H1 (cell line): ENCODE data around the gene DAB2IP. TPM values are rescaled to one million over a fixed set of nuclear protein-coding genes. Genes with fewer than 3 reads are reported as not detected.

ENCODE experiments used
- CTCF ChIA-PET: fragments of 300-600 bp; sonication (Branson Sonifier 250); formaldehyde crosslinking; loops from one replicate; lab custom pipeline; 2021; ENCODE audit not compliant: partially characterized antibody; lab: Charles Lee
- POLR2A ChIA-PET: fragments of 300-600 bp; sonication (Branson Sonifier 250); formaldehyde crosslinking; loops from one replicate; lab custom pipeline; 2021; ENCODE audit warnings: inconsistent platforms; ENCODE audit not compliant: partially characterized antibody; lab: Charles Lee
- DNase-seq, 2 experiments: peaks; one replicate each; pipeline versions ENCODE4 v3.0.0 to v3.0.0-alpha.2; 2010 to 2022; ENCODE audit warnings: low spot score in 2 of 2, low read depth in 1 of 2, mixed read lengths in 1 of 2
- FAIRE-seq: peaks from 2 replicates; lab custom pipeline; 2011; peaks lifted over from hg19 to GRCh38; lab: Jason Lieb, UNC
- H2AFZ ChIP-seq: 2 replicates; pipeline ENCODE4 v1.8.1; 2012; ENCODE audit warnings: low read length, inconsistent platforms
- H2AK5ac ChIP-seq: 2 replicates; pipeline ENCODE4 v1.6.1; 2013; ENCODE audit warnings: low read depth, low read length
- H2BK120ac ChIP-seq: replicated peaks from 2 replicates; pipeline ENCODE3; 2013; ENCODE audit warnings: low read depth, low read length, inconsistent platforms
- H2BK12ac ChIP-seq: 2 replicates; pipeline ENCODE4 v1.6.1; 2013; ENCODE audit warnings: low read depth, low read length
- H2BK15ac ChIP-seq: 2 replicates; pipeline ENCODE4 v1.6.1; 2013; ENCODE audit warnings: low read length
- H2BK20ac ChIP-seq: 2 replicates; pipeline ENCODE4 v1.6.1; 2013; ENCODE audit warnings: low read length
- H2BK5ac ChIP-seq: 2 replicates; pipeline ENCODE4 v1.6.1; 2013; ENCODE audit warnings: low read depth, low read length
- H3K14ac ChIP-seq: 2 replicates; pipeline ENCODE4 v1.6.1; 2013; ENCODE audit warnings: inconsistent platforms; ENCODE audit not compliant: insufficient read length
- H3K18ac ChIP-seq: 2 replicates; pipeline ENCODE4 v1.6.1; 2013; ENCODE audit warnings: low read length; ENCODE audit errors: extremely low read depth
- H3K23ac ChIP-seq: 2 replicates; pipeline ENCODE4 v1.6.1; 2013; ENCODE audit warnings: inconsistent platforms; ENCODE audit not compliant: insufficient read length
- H3K23me2 ChIP-seq: 2 replicates; pipeline ENCODE4 v1.6.1; 2013; ENCODE audit warnings: low read depth, low read length
- H3K27ac ChIP-seq: 2 replicates; pipeline ENCODE4 v1.6.1; 2011; ENCODE audit warnings: low read depth, low read length, inconsistent platforms
- H3K27me3 ChIP-seq, 4 experiments: replicated peaks in 1 of 4; 1 replicate in 1 of 4; 2 replicates in 3 of 4; pipeline versions ENCODE4 v1.6.1 to v1.8.1; 2011 to 2013; ENCODE audit warnings: low read length in 3 of 4, mild to moderate bottlenecking in 3 of 4, inconsistent platforms in 2 of 4, mixed read lengths in 2 of 4, moderate library complexity in 1 of 4; ENCODE audit not compliant: control insufficient read depth in 3 of 4, insufficient read depth in 3 of 4; ENCODE audit errors: extremely low read depth in 1 of 4
- H3K36me3 ChIP-seq, 4 experiments: 2 replicates each; pipeline versions ENCODE4 v1.6.1 to v1.8.1; 2011 to 2013; ENCODE audit warnings: mild to moderate bottlenecking in 4 of 4, low read length in 3 of 4, moderate library complexity in 2 of 4, control low read depth in 1 of 4, inconsistent platforms in 1 of 4; ENCODE audit not compliant: insufficient read depth in 4 of 4, control insufficient read depth in 2 of 4
- H3K4ac ChIP-seq: replicated peaks from 2 replicates; pipeline ENCODE3; 2013; ENCODE audit warnings: low read length, low read depth, mixed read lengths, inconsistent platforms; ENCODE audit not compliant: insufficient read length
- H3K4me1 ChIP-seq, 4 experiments: replicated peaks in 1 of 4; 1 replicate in 1 of 4; 2 replicates in 3 of 4; pipeline versions ENCODE4 v1.6.1 to v1.8.1; 2011 to 2013; ENCODE audit warnings: low read length in 3 of 4, inconsistent platforms in 2 of 4, mixed read lengths in 1 of 4; ENCODE audit not compliant: insufficient read depth in 4 of 4, control insufficient read depth in 3 of 4
- H3K4me2 ChIP-seq, 2 experiments: 2 replicates each; pipeline versions ENCODE4 v1.6.1 to v1.8.1; 2011 to 2013; ENCODE audit warnings: low read depth in 2 of 2, low read length in 2 of 2, control low read depth in 1 of 2, inconsistent platforms in 1 of 2, mild to moderate bottlenecking in 1 of 2; ENCODE audit not compliant: insufficient read depth in 1 of 2
- H3K4me3 ChIP-seq, 4 experiments: fragments of 200-600, 300-600 bp in 1 of 4; sonication (generic), shearing (Covaris generic), sonication (Bioruptor Twin) in 1 of 4; 2 replicates each; pipeline versions ENCODE4 v1.5.1 to v1.8.1; 2011 to 2016; ENCODE audit warnings: low read length in 4 of 4, low read depth in 3 of 4, control low read depth in 2 of 4, inconsistent platforms in 2 of 4, mild to moderate bottlenecking in 2 of 4, mixed read lengths in 1 of 4, moderate library complexity in 1 of 4; ENCODE audit not compliant: insufficient read depth in 2 of 4; ENCODE audit errors: extremely low read depth in 1 of 4
- H3K56ac ChIP-seq: replicated peaks from 2 replicates; pipeline ENCODE3; 2013; ENCODE audit warnings: low read depth, mild to moderate bottlenecking, mixed read lengths, low read length, inconsistent platforms; ENCODE audit not compliant: insufficient read length
- H3K79me1 ChIP-seq: 2 replicates; pipeline ENCODE4 v1.6.1; 2013; ENCODE audit warnings: low read depth, low read length, control low read depth
- H3K79me2 ChIP-seq, 2 experiments: 2 replicates each; pipeline versions ENCODE4 v1.6.1 to v1.8.1; 2012 to 2013; ENCODE audit warnings: low read length in 2 of 2, mild to moderate bottlenecking in 2 of 2, inconsistent platforms in 1 of 2; ENCODE audit not compliant: insufficient read depth in 2 of 2, control insufficient read depth in 1 of 2
- H3K9ac ChIP-seq, 4 experiments: replicated peaks in 1 of 4; 1 replicate in 1 of 4; 2 replicates in 3 of 4; pipeline versions ENCODE4 v1.6.1 to v1.8.1; 2011 to 2013; ENCODE audit warnings: low read depth in 3 of 4, low read length in 3 of 4, control low read depth in 2 of 4, mild to moderate bottlenecking in 2 of 4, moderate library complexity in 2 of 4, inconsistent platforms in 1 of 4; ENCODE audit errors: extremely low read depth in 1 of 4
- H3K9me3 ChIP-seq, 2 experiments: 2 replicates each; pipeline versions ENCODE4 v1.6.1 to v1.8.1; 2012 to 2013; ENCODE audit warnings: mild to moderate bottlenecking in 2 of 2, moderate library complexity in 2 of 2, control low read depth in 1 of 2, inconsistent platforms in 1 of 2, low read depth in 1 of 2, low read length in 1 of 2, mixed read lengths in 1 of 2; ENCODE audit not compliant: insufficient read depth in 2 of 2
- H4K20me1 ChIP-seq, 2 experiments: replicated peaks in 1 of 2; 2 replicates each; pipeline versions ENCODE3 to v1.8.1; 2011 to 2013; ENCODE audit warnings: inconsistent platforms in 2 of 2, low read length in 2 of 2, mild to moderate bottlenecking in 1 of 2; ENCODE audit not compliant: insufficient read depth in 2 of 2, control insufficient read depth in 1 of 2
- H4K5ac ChIP-seq: 2 replicates; pipeline ENCODE4 v1.6.1; 2013; ENCODE audit warnings: low read length, low read depth, mixed read lengths, inconsistent platforms; ENCODE audit not compliant: insufficient read length
- H4K8ac ChIP-seq: 2 replicates; pipeline ENCODE4 v1.8.0; 2013; ENCODE audit warnings: mild to moderate bottlenecking, moderate library complexity, low read length, inconsistent platforms; ENCODE audit not compliant: insufficient read depth; ENCODE audit errors: extremely low read depth
- H4K91ac ChIP-seq: replicated peaks from 2 replicates; pipeline ENCODE3; 2013; ENCODE audit warnings: low read length, mixed read lengths, inconsistent platforms; ENCODE audit not compliant: insufficient read length
- JUN ChIP-seq: IDR thresholded peaks from 2 replicates; pipeline ENCODE4 v1.6.1; 2011; ENCODE audit warnings: low read depth, mild to moderate bottlenecking, improper control_type of control experiment, low read length
- MAX ChIP-seq: IDR thresholded peaks from 2 replicates; pipeline ENCODE4 v1.6.1; 2012; ENCODE audit warnings: inconsistent platforms
- SIX5 ChIP-seq: IDR thresholded peaks from 2 replicates; pipeline ENCODE4 v1.6.1; 2011; ENCODE audit warnings: mild to moderate bottlenecking, low read depth, low read length
- SUZ12 ChIP-seq: fragments of 200-600 bp; sonication (generic); IDR thresholded peaks from 2 replicates; pipeline ENCODE4 v1.6.1; 2012; ENCODE audit warnings: mild to moderate bottlenecking, inconsistent platforms, low read length, moderate library complexity, mixed read lengths
- TEAD4 ChIP-seq: IDR thresholded peaks from 2 replicates; pipeline ENCODE4 v1.6.1; 2012; ENCODE audit warnings: low read depth, low read length, inconsistent platforms, mixed read lengths
- WGBS, 2 experiments: shearing (Covaris generic) in 1 of 2; methylation state at CpG; one replicate each; pipeline versions ENCODE4 v1.1.6 to v1.1.7; 2013 to 2015; ENCODE audit warnings: low lambda C conversion rate in 2 of 2, mixed read lengths in 2 of 2, inconsistent platforms in 1 of 2, low coverage in 1 of 2, missing lambda C conversion rate in 1 of 2; ENCODE audit not compliant: insufficient replicate concordance in 2 of 2, insufficient coverage in 1 of 2, insufficient read length in 1 of 2; ENCODE audit errors: extremely low coverage in 1 of 2, missing lambda C conversion rate in 1 of 2; 5-methylcytosine and 5-hydroxymethylcytosine counted together
- polyA plus RNA-seq, 7 experiments: library from polyadenylated mRNA; depleted of rRNA in 3 of 7; stranded (reverse) in 5 of 7; unstranded in 2 of 7; fragments of >200 nt in 5 of 7; fragments of 200-250 nt in 2 of 7; gene quantifications; 1 replicate in 5 of 7; 2 replicates in 1 of 7; 4 replicates in 1 of 7; pipeline versions ENCODE4 v1.2.1 to v1.2.3, GENCODE V29; 2011 to 2013; ENCODE audit warnings: missing spikeins in 2 of 7, mixed read lengths in 2 of 7
- total RNA-seq: library from RNA; stranded (reverse); fragmentation: NEBNext Ultra II Directional; extraction: Animal tissue kit (Norgen Biotek cat#: 25700); gene quantifications from 2 replicates; pipeline ENCODE4 v1.2.1, GENCODE V29; 2021

Gene DAB2IP
- total and polyA plus RNA-seq, 2 of the 8 experiments (the other 6 are each of a cell fraction or from before 2014, with no cell fraction given) = 19.7 to 39.5 TPM

- Histone ChIP-seq H2BK120ac (no peak overlapping the region), H3K79me1 (no peaks in the 10 kb centered on the region), H3K4me1 (no peaks in the 10 kb centered on the region), H3K14ac (no peak overlapping the region), H3K27me3 (no peaks in the 10 kb centered on the region), H2AK5ac (no peak overlapping the region), H4K91ac (no peak overlapping the region), H3K36me3 (peaks cover 2 to 29% (median 21%) of the 10 kb centered on the region in 4 experiments; a peak in 7 of 8 replicates), H4K8ac (no peak overlapping the region), H2BK20ac (no peak overlapping the region), H3K23ac (no peak overlapping the region), H4K20me1 (peaks cover 0 to 6% of the 10 kb centered on the region in 2 experiments), H3K56ac (no peak overlapping the region), H3K9ac (no peak overlapping the region), H3K27ac (no peak overlapping the region), H2BK12ac (no peak overlapping the region), H4K5ac (no peak overlapping the region), H2BK15ac (no peak overlapping the region), H3K79me2 (no peaks in the 10 kb centered on the region; a peak in 1 of 4 replicates), H2AFZ (no peak overlapping the region), H3K18ac (no peak overlapping the region), H2BK5ac (no peak overlapping the region), H3K4me2 (no peak overlapping the region), H3K4ac (no peak overlapping the region), H3K23me2 (0 out of 2 replicates have a peak, but pooled peaks cover 2% of the 10 kb centered on the region), H3K4me3 (no peak overlapping the region), H3K9me3 (no peaks in the 10 kb centered on the region)
- ChIA-PET POLR2A (no interaction called here), CTCF (interaction anchor here (0.7 to 1.7 kb wide), 2 partner anchors 42 to 216 kb away, joined by 3 to 6 read pairs; no protein-coding TSS in a partner anchor)
- 91% methylated on average over 8 of the region's 8 CpGs; no CpG with 5 or more reads in 1 of the 2 experiments for WGBS, 2 experiments
- FAIRE-seq (no peak), DNase-seq (no peak)
- TF ChIP-seq JUN (no peak), SIX5 (no peak), TEAD4 (no peak), SUZ12 (no peak), MAX (no peak)
Observed at GRCh38 chr9:121776739-121777637, 125.6 kb downstream of the DAB2IP start.
